Skeletal muscle satellite cell (primary cell): Measurements from ENCODE around the gene FDXR.

ENCODE experiments used
- H3K27me3 ChIP-seq: 2 replicates; pipeline ENCODE4 v1.7.0; 2013; ENCODE audit warnings: low read length; ENCODE audit not compliant: control insufficient read depth, insufficient read depth
- H3K36me3 ChIP-seq: 2 replicates; pipeline ENCODE4 v1.7.0; 2013; ENCODE audit warnings: mild to moderate bottlenecking, control low read depth, low read length; ENCODE audit not compliant: insufficient read depth
- H3K4me1 ChIP-seq: 2 replicates; pipeline ENCODE4 v1.7.0; 2013; ENCODE audit warnings: low read length; ENCODE audit not compliant: control insufficient read depth, insufficient read depth
- H3K4me2 ChIP-seq: 2 replicates; pipeline ENCODE4 v1.7.0; 2013; ENCODE audit warnings: mild to moderate bottlenecking, low read length
- H3K4me3 ChIP-seq: 2 replicates; pipeline ENCODE4 v1.7.0; 2013; ENCODE audit warnings: low read length
- H3K9ac ChIP-seq: 2 replicates; pipeline ENCODE4 v1.7.0; 2013; ENCODE audit warnings: mild to moderate bottlenecking, low read depth, low read length, moderate library complexity
- H3K9me3 ChIP-seq: replicated peaks from 2 replicates; pipeline ENCODE4 v1.7.0; 2013; ENCODE audit warnings: mild to moderate bottlenecking, control low read depth, low read length

FDXR gene

DNA sequence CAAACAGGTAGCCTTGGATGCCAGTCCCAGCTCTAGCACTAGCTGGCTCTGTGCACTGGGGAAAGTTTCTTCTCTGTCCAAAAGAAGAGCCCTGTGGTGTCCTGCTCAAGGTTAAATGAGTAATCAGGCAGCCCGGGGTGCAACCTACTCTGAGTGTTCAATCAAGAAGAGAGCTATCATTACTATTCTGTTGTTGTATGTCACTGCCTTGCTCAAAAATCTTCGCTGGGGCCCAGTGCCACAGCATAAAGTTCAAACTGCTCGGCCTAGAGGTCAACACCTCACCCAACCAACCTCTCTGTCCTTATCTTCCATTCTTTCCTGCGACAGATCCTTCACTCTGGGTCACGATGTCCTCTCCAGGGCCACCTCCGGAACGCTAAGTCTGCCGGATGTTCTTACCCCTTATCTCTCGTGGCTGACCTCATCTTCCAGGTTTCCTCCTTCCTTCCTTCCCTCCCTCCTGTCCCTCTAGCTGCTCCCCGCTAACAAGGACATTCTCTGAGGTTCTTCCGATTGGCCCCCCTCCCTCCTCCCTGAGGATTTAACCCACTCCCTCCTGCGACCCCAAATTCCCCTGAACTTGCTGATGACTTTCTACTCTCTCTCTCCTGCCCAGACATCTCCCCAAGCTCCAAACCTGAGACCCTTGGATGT lies 4.4 kb downstream of the FDXR start:
- no peaks in the 10 kb centered on the region for H3K9me3 ChIP-seq
- no peak overlapping the region for H3K4me3 ChIP-seq
- peaks cover 10% of the 10 kb centered on the region for H3K4me1 ChIP-seq
- H3K4me2 ChIP-seq = no peak overlapping the region
- H3K27me3 ChIP-seq = no peaks in the 10 kb centered on the region
- H3K9ac ChIP-seq = no peak overlapping the region
- H3K36me3 ChIP-seq = peaks cover 5% of the 10 kb centered on the region

DNA sequence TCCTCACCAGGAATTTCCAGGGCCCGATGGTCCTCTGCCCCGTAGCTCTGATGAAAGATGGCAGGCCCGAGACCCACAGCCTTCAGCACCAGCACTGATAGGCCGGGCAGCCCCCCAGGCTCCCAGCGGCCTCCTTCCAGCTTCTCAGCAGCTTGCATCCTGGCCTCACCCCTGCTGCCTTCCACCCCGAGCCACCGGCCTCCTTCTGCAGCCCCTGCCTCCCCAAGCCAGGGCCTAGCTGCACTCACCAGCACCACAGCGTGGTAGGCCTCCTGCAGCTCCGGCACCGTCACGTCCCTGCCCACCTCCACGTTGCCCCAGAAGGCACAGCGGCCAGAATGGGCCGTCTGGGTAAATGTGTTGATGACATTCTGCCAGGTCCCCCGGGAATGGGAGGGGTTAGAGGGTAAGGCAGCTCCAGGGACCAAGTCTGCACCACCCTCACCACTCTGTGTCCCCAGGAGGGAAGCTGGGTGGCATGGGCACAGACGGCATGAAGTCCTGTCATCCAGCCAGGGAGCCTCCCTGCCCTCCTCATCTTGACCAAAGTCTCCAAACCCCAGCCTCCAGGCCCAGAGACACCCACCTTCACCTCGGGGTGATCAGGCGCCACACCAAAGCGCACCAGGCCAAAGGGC lies 6.5 kb downstream of the FDXR start:
- peaks cover 3% of the 10 kb centered on the region for H3K4me1 ChIP-seq
- no peak overlapping the region for H3K4me2 ChIP-seq
- H3K9me3 ChIP-seq = no peaks in the 10 kb centered on the region
- no peak overlapping the region for H3K9ac ChIP-seq
- H3K36me3 ChIP-seq = peaks cover 5% of the 10 kb centered on the region
- peaks cover 8% of the 10 kb centered on the region for H3K27me3 ChIP-seq
- H3K4me3 ChIP-seq = no peak overlapping the region

DNA sequence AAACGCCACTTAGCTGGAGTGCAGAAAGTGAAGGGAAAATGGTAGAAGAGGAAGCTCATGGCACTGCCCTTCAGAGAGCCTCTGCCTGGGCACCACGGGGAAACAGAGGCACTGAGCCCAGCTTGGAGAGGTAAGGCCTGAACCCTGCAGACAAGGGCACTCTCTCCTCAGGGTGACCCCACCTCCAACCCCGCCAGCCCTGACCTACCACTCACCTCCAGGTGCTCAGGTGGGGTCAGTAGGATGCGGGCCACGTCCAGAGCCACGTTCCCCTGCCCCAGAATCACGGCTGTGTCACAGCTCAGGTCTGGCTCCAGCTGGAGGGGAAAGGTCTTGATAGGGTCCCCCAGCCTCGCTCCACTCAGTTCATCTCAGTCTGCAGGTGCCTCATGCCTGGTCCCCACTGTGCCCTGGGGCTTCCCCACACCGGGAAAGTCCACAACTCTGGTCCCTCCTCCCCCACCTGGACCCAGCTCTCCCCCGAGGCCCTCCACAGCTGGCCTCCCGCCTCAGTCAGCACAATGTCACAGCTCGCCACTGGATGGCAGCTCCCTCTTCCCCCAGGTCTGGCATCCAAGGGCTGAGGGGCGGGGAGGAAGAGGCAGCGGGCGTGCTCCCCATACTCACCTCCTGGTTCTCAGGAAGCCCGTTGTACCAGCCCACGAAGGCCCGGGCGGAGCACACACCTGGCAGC lies 7.1 kb downstream of the FDXR start:
- Histone ChIP-seq H3K4me3 (no peak overlapping the region), H3K9ac (no peak overlapping the region), H3K27me3 (peaks cover 13% of the 10 kb centered on the region), H3K4me1 (peaks cover 9% of the 10 kb centered on the region), H3K36me3 (peaks cover 5% of the 10 kb centered on the region), H3K9me3 (no peaks in the 10 kb centered on the region), H3K4me2 (no peak overlapping the region)

DNA sequence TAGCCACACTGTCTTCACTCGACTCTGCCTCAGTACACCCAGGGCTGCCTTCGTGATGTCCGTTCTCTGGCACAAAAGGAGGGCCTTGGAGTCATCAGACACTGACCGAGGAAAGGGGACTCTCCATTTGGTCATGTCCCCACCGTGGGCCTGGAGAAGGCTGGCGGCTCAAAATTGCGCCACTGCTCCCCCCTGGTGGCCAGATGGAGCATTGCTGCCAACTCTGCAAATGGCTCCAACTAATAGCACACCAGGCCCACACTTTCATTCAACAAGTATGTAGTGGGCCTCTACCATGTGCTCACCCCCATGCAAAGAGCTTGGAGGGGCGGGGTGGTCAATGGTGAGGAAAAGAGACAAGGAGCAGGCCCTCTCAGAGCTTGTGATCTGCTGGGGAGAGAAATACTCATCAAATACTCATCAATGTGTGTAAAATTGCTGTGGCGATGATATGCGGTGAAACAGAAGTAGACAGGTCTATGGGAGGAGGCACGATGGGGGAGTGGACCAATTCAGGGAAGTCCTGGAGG lies 7.9 kb downstream of the FDXR start:
- H3K4me1 ChIP-seq = peaks cover 11% of the 10 kb centered on the region
- no peak overlapping the region for H3K9ac ChIP-seq
- H3K4me2 ChIP-seq = no peak overlapping the region
- no peaks in the 10 kb centered on the region for H3K9me3 ChIP-seq
- H3K4me3 ChIP-seq = no peak overlapping the region
- H3K36me3 ChIP-seq = peaks cover 5% of the 10 kb centered on the region
- peaks cover 20% of the 10 kb centered on the region for H3K27me3 ChIP-seq

DNA sequence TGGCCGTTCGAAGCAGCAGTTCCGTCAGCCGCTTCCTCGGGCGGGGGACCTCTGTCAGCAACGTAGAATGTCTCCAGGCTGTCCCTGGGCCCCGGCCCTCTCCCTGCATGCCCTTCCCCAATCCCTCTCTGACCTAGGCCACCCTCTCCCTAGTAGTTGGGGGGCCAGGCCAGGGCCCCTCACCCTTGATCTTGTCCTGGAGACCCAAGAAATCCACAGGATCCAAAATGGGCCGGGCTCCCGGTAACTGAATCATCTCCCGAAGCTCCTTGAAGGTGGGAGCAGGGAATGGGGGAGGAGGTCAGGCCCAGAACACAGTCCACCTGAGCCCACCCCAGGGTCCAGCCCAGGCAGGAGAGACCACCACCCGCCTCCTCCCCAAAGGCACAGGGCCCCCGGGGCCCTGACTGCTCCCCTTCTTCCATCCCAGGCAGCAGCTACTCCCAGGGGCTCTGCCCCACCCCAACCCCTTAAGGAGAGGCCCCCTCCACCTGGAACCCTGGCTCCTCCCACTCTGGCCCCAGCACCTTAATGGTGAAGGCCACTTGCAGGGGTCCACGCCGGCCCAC lies 8.4 kb downstream of the FDXR start:
- Histone ChIP-seq H3K4me2 (no peak overlapping the region), H3K9ac (no peak overlapping the region), H3K4me3 (no peak overlapping the region), H3K36me3 (peaks cover 5% of the 10 kb centered on the region), H3K9me3 (no peaks in the 10 kb centered on the region), H3K27me3 (peaks cover 21% of the 10 kb centered on the region), H3K4me1 (peaks cover 11% of the 10 kb centered on the region)

DNA sequence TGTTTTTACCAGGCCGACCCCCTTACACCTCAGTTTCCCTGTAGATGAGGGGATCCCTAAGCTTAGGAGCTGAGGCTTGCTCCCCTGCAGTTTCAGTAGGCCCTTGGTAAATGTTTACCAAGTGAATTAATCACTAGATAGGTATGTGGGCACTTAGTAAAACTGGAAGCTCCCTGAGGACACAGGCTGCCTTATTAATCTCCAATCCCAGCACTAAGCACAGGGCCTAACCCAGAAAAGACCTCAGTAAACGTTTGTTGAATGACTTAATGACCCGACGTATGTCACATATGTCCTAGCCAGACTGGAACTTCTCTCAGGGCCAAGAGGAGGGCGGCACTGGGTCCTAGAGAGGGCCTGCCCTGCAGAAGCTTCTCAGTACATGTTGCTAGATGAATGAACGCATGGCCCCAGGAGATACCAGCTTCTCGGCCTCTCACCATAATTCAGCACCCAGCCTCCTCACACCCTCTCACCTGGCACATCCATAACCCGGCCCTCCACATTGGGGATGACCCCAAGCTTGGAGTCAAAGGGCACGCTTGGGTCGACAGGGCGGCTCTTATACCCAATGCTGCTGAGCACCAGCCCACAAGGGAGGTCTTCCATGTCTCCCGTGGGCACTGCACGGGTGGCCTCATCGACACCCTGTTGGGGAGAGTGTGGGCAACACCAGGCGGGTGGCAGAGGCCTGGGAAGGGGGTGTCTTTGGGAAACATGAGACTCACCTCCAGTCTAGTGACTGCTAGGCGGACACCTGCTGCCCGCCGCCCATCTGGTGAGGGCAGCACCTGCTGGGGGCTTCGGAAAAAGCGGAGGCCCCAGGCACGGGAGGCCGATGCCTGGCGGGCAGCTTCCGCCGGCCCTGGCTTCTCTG lies 9.1 kb downstream of the FDXR start:
- H3K27me3 ChIP-seq = peaks cover 29% of the 10 kb centered on the region

DNA sequence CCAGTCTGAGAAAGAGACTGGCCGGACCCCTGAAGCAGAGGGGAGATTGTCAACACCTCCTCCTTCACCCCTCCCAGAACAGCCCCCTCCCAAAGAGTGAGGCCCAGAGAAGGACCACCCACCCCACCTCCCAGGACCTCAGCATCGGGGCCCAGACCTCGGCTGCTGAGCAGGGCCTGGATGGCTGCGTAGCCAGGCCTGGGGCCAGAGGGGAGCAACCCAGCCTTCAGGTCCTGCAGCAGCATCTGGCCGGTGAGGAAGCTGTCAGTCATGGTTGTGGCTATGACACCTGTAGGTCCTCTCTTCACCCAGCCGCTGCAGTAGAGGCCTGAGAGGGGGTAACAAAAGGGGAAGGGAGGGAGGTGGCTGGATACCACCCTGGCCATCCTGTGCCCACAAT lies 9.9 kb downstream of the FDXR start:
- Histone ChIP-seq H3K4me3 (no peak overlapping the region), H3K9ac (no peak overlapping the region), H3K36me3 (peaks cover 5% of the 10 kb centered on the region), H3K4me1 (peaks cover 11% of the 10 kb centered on the region), H3K27me3 (peaks cover 32% of the 10 kb centered on the region), H3K4me2 (no peak overlapping the region), H3K9me3 (no peaks in the 10 kb centered on the region)

More for the DNA sequence above, 9.1 kb downstream of the FDXR start:
- no peaks in the 10 kb centered on the region for H3K9me3 ChIP-seq
- no peak overlapping the region for H3K9ac ChIP-seq
- H3K4me3 ChIP-seq = no peak overlapping the region
- peaks cover 11% of the 10 kb centered on the region for H3K4me1 ChIP-seq
- H3K36me3 ChIP-seq = peaks cover 5% of the 10 kb centered on the region
- no peak overlapping the region for H3K4me2 ChIP-seq

DNA sequence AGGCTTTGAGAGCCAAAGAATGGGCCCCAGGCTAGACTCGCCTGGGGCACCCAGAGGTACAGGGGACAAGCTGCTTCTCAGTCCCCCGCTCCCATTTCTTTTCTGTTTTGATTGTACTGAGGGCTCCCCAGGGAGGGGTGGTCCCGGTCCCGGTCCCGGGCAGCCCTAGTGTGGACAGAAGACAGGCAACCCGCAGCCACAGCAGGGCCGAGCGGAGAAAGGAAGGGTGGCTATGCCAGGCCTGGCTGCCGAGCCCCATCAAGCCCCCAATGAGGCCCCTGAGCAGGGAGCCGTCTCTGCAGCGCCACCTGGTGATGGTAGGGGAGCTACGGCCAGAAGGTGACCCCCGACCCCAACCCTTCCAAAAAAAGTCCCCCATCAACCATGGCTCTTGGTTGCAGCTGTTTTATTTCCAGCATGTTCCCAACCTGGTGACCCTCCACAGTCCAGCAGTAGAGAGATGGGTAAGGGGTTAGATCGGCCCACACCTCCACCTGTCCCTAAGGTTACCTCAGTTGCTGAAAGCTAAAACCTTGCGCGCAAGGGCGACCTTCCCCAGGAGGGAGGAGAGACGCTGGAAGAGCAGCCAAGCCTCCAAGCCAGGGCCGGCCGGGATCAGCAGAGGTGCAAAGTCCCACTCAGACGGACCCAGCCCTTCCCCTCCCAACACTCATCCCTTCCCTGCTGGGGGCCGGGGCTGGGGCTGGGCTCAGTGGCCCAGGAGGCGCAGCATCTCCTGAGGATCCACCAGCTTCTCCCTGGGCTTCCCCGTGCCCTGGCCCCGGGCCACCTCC lies 10.5 kb downstream of the FDXR start:
- no peak overlapping the region for H3K9ac ChIP-seq
- peak overlapping the region; percentile 20 for H3K4me2 ChIP-seq

DNA sequence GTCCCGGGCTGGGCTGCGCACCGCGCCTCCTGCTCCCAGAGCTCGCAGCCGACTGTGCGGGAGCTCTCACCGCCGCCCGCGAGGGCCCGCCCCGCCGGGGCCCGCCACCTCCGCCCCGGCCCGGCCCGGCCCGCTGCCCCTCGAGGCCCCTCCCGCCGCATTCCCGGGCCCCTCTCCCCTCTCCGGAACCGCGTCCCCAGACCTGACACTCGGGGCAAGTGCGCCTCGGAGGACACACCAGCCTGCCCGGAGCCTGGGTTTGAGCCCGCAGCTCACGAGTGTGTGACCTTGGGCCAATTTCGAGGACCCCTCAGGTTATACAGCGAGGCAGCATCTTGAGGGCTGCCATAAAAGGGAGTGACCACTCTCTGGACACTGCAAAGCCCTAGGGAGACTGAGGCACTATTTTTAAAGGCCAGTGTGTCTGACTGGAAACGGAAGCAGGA lies 11.1 kb downstream of the FDXR start:
- Histone ChIP-seq H3K27me3 (peaks cover 45% of the 10 kb centered on the region), H3K9me3 (no peaks in the 10 kb centered on the region), H3K4me3 (no peak overlapping the region), H3K36me3 (peaks cover 5% of the 10 kb centered on the region), H3K9ac (no peak overlapping the region), H3K4me1 (peaks cover 11% of the 10 kb centered on the region), H3K4me2 (peak overlapping the region; percentile 20)

More for the DNA sequence above, 10.5 kb downstream of the FDXR start:
- peaks cover 38% of the 10 kb centered on the region for H3K27me3 ChIP-seq
- peaks cover 11% of the 10 kb centered on the region for H3K4me1 ChIP-seq
- no peak overlapping the region for H3K4me3 ChIP-seq
- peaks cover 5% of the 10 kb centered on the region for H3K36me3 ChIP-seq
- H3K9me3 ChIP-seq = no peaks in the 10 kb centered on the region

DNA sequence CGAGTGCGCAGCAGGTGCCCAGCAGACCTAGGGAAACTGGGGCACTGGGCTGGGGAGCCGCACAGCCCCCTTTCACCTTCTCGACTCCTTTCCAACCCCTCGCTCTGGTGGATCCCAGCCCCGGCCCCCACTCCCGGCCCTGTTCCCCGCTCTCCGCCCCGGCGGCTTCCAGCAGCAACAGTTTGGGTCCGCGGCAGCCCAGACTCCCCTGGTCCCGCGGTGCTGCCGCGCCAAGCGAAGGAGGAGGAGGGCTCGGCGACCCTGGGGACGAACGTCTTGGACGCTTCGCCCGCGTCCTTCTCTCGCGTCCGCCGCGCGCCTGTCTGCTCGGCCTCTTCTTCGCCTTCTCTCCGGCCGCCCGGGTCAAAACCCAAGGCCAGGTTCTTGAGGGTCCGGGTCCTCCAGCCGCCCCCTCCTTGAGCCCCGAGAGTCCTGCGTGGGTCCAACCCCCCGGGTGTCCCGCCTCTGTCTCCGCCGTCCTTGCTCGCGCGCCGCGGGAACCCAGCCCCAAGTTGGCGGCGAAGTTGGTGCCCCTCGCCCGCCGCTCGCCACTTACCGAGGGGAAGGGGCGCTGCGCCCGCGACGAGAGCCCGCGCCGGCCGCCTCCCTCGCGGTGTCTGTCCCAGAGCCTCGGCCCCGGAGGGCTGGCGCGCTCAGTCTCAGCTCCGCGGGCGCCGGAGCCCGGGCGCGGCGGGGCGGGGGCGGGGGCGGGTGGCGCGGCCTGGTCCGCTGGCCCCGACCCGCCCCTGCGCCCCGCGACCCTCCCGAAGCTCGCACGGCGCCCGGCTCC lies 11.7 kb downstream of the FDXR start:
- peaks cover 11% of the 10 kb centered on the region for H3K4me1 ChIP-seq
- H3K9me3 ChIP-seq = no peaks in the 10 kb centered on the region
- H3K9ac ChIP-seq = no peak overlapping the region
- no peak overlapping the region for H3K4me3 ChIP-seq
- peak overlapping the region; percentile 63 for H3K4me2 ChIP-seq
- peaks cover 48% of the 10 kb centered on the region for H3K27me3 ChIP-seq
- H3K36me3 ChIP-seq = peaks cover 5% of the 10 kb centered on the region
